CD4-positive, CD25-positive, alpha-beta regulatory T cell (primary cell): ENCODE measurements around the gene LGALS13. TPM values are rescaled to one million over a fixed set of nuclear protein-coding genes. Genes with fewer than 3 reads are reported as not detected.
A peak's percentile ranks its signal among the peaks of the same experiment; 100 is the strongest.

Source experiments
- ATAC-seq, 2 donors: fragments of 150-1000 bp; cut with Tn5 transposase; one replicate each; pipeline ENCODE4 v1.10.0; 2021; ENCODE audit warnings: low read depth in 2 of 2, moderate number of reproducible peaks in 2 of 2, moderate library complexity in 1 of 2
- DNase-seq, 3 donors: peaks; one replicate each; pipeline versions ENCODE4 v3.0.0 to v3.0.0-alpha.2; 2012 to 2022; ENCODE audit warnings: mixed read lengths in 1 of 3
- H3K27ac ChIP-seq: one replicate; pipeline ENCODE4 v1.7.0; 2013; ENCODE audit warnings: mild to moderate bottlenecking, low read length; ENCODE audit not compliant: insufficient read depth, poor library complexity, severe bottlenecking
- H3K27me3 ChIP-seq: one replicate; pipeline ENCODE4 v1.7.0; 2013; ENCODE audit warnings: low read length; ENCODE audit not compliant: control insufficient read depth, insufficient read depth
- H3K36me3 ChIP-seq: one replicate; pipeline ENCODE4 v1.7.0; 2013; ENCODE audit warnings: mild to moderate bottlenecking, low read length, moderate library complexity; ENCODE audit not compliant: control insufficient read depth, insufficient read depth
- H3K4me1 ChIP-seq: 2 replicates; pipeline ENCODE4 v1.7.0; 2013; ENCODE audit warnings: mild to moderate bottlenecking, low read length; ENCODE audit not compliant: insufficient read depth, control insufficient read depth, poor library complexity, severe bottlenecking
- H3K4me3 ChIP-seq: one replicate; pipeline ENCODE4 v1.7.0; 2013; ENCODE audit warnings: low read depth, mild to moderate bottlenecking, low read length, moderate library complexity
- H3K9me3 ChIP-seq, 2 experiments: 1 replicate in 1 of 2; 2 replicates in 1 of 2; pipeline ENCODE4 v1.7.0; 2013; ENCODE audit warnings: low read length in 2 of 2, mild to moderate bottlenecking in 1 of 2, moderate library complexity in 1 of 2; ENCODE audit not compliant: control insufficient read depth in 2 of 2
- H3K27ac Mint-ChIP-seq, 3 donors: one replicate each; pipeline ENCODE4 v1.8.0; 2020 to 2022; ENCODE audit warnings: mild to moderate bottlenecking in 3 of 3, mixed read lengths in 3 of 3, moderate library complexity in 2 of 3
- H3K27me3 Mint-ChIP-seq: one replicate; pipeline ENCODE4 v1.8.0; 2022; ENCODE audit warnings: mild to moderate bottlenecking, mixed read lengths
- H3K36me3 Mint-ChIP-seq: one replicate; pipeline ENCODE4 v1.8.0; 2020; ENCODE audit warnings: mixed read lengths
- H3K4me1 Mint-ChIP-seq, 4 donors: one replicate each; pipeline ENCODE4 v1.8.0; 2020 to 2022; ENCODE audit warnings: mixed read lengths in 4 of 4, mild to moderate bottlenecking in 1 of 4
- H3K4me3 Mint-ChIP-seq, 4 donors: one replicate each; pipeline ENCODE4 v1.8.0; 2020 to 2022; ENCODE audit warnings: mild to moderate bottlenecking in 4 of 4, mixed read lengths in 4 of 4, moderate library complexity in 3 of 4
- H3K9me3 Mint-ChIP-seq, 7 donors: one replicate each; pipeline ENCODE4 v1.8.0; 2020 to 2022; ENCODE audit warnings: mixed read lengths in 7 of 7, mild to moderate bottlenecking in 3 of 7, moderate library complexity in 2 of 7
- polyA plus RNA-seq, 4 donors: library from polyadenylated mRNA; unstranded; fragments of 300-500 nt; fragmentation: Illumina TruSeq; gene quantifications; one replicate each; pipeline ENCODE4 v1.2.3, GENCODE V29; 2021
- total RNA-seq: library from RNA; stranded (reverse); gene quantifications from one replicate; pipeline ENCODE4 v1.2.3, GENCODE V29; 2022

Gene LGALS13
- not detected for total RNA-seq
- polyA plus RNA-seq, result not detected

DNA sequence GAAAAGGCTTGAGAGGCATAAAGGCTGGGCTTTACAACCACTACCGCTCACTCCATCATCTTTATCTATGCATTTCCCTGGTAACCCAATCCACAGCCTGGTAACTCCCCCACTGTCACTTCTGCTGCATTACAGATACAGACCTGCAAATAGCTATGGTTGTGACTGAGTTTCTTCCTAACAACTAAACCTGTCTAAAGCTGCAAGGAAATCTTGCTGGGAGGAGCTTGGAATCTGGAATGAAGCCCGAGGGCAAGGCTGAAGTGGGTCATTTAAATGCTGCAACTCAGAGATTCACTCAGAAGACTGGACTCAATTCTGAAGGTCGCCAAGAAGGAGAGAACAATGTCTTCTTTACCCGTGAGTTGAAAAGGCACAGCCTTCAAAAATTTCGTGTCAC lies at the start of gene LGALS13:
LGALS13 (plus strand) TSS at position 301 of the 400 bp plus-strand sequence; CDS start at position 346, 45 bp downstream.
- H3K27ac ChIP-seq, result no peak within 1 kb of the TSS
- H3K4me1 ChIP-seq, result no peaks in the 10 kb centered on the region
- H3K36me3 ChIP-seq, result no peaks in the 10 kb centered on the region
- H3K9me3 ChIP-seq, result no peaks in the 10 kb centered on the region
- H3K27me3 Mint-ChIP-seq, result peaks cover 20% of the 10 kb centered on the region
- no peak within 1 kb of the TSS for H3K27ac Mint-ChIP-seq
- no peak for ATAC-seq
- H3K4me3 Mint-ChIP-seq, result no peak within 1 kb of the TSS
- no peak for DNase-seq
- no peak within 1 kb of the TSS for H3K4me3 ChIP-seq
- H3K4me1 Mint-ChIP-seq, result no peaks in the 10 kb centered on the region
- no peaks in the 10 kb centered on the region for H3K36me3 Mint-ChIP-seq
- peaks cover 0 to 17% (median 1%) of the 10 kb centered on the region in 7 donors for H3K9me3 Mint-ChIP-seq
- H3K27me3 ChIP-seq, result peaks cover 17% of the 10 kb centered on the region

DNA sequence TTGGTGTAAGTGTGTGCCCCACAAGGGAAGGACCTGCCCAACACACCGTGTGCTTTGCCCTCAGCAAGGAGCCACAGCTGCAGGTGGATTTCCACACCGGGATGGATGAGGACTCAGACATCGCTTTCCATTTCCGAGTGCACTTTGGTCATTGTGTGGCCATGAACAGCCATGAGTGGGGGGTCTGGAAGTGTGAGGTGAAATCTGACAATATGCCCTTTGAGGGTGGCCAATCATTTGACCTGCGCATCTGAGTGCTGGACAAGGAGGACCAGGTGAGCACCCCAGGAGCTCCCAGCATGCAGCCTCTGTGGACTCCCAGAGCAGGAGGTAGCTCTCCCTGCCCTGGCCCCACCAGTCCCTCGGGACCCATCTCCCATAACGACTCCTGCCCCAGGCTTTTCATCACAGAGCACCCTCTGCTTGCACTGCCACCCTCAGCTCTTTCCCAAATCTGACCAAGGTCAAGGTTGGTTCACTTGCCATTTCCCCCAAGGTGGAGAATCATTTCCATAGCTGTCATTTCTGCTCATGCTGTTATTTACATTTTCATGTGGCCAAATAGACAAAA lies 49.2 kb upstream of the LGALS13 start:
- no peaks in the 10 kb centered on the region for H3K36me3 Mint-ChIP-seq
- no peak overlapping the region for H3K4me3 ChIP-seq
- no peak for DNase-seq
- ATAC-seq, result no peak
- H3K27me3 Mint-ChIP-seq, result no peaks in the 10 kb centered on the region
- H3K36me3 ChIP-seq, result no peaks in the 10 kb centered on the region
- no peaks in the 10 kb centered on the region for H3K9me3 Mint-ChIP-seq
- no peak overlapping the region for H3K4me3 Mint-ChIP-seq
- no peaks in the 10 kb centered on the region for H3K27me3 ChIP-seq
- H3K27ac Mint-ChIP-seq, result no peak overlapping the region
- no peaks in the 10 kb centered on the region for H3K9me3 ChIP-seq
- no peaks in the 10 kb centered on the region for H3K4me1 ChIP-seq
- H3K27ac ChIP-seq, result no peak overlapping the region
- H3K4me1 Mint-ChIP-seq, result peaks cover 4 to 8% (median 6%) of the 10 kb centered on the region in 4 donors

GRCh38 chr19:39554701-39555311 lies 47.5 kb upstream of the LGALS13 start:
- no peaks in the 10 kb centered on the region for H3K9me3 Mint-ChIP-seq
- DNase-seq (no peak), ATAC-seq (no peak)
- H3K4me1 Mint-ChIP-seq, result peaks cover 5 to 18% (median 14%) of the 10 kb centered on the region in 4 donors
- Histone ChIP-seq H3K4me3 (no peak overlapping the region), H3K27me3 (no peaks in the 10 kb centered on the region), H3K9me3 (no peaks in the 10 kb centered on the region), H3K36me3 (no peaks in the 10 kb centered on the region), H3K4me1 (peaks cover 3% of the 10 kb centered on the region), H3K27ac (no peak overlapping the region)
- H3K27me3 Mint-ChIP-seq, result no peaks in the 10 kb centered on the region
- no peaks in the 10 kb centered on the region for H3K36me3 Mint-ChIP-seq
- no peak overlapping the region for H3K4me3 Mint-ChIP-seq
- H3K27ac Mint-ChIP-seq, result no peak overlapping the region

DNA sequence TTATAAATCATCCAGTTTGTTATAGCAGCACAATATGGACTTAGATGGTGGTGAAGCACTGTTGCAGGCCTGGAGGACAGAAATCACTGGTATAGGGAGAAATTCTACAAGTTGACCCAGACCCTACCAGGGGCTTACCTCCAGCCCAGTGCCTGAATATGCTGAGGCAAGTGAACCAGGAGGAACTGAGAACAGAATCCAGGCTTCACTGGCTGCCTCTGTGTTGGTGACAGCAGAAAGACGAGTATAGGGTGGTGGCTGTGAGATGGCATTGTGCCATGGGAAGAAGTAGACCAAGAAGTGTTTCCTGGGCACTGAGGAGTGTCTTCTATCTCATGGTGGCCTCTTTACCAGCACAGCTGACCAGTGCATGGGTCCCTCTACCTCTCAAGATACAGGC lies 46.4 kb upstream of the LGALS13 start:
- H3K27me3 ChIP-seq, result no peaks in the 10 kb centered on the region
- no peaks in the 10 kb centered on the region for H3K9me3 ChIP-seq
- DNase-seq (no peak), ATAC-seq (no peak)
- H3K4me1 ChIP-seq, result peaks cover 3% of the 10 kb centered on the region
- no peak overlapping the region for H3K4me3 ChIP-seq
- no peaks in the 10 kb centered on the region for H3K9me3 Mint-ChIP-seq
- no peak overlapping the region for H3K27ac ChIP-seq
- H3K36me3 Mint-ChIP-seq, result no peaks in the 10 kb centered on the region
- no peak overlapping the region for H3K27ac Mint-ChIP-seq
- no peak overlapping the region for H3K4me3 Mint-ChIP-seq
- peaks cover 5 to 18% (median 14%) of the 10 kb centered on the region in 4 donors for H3K4me1 Mint-ChIP-seq
- H3K36me3 ChIP-seq, result no peaks in the 10 kb centered on the region
- H3K27me3 Mint-ChIP-seq, result no peaks in the 10 kb centered on the region

GRCh38 chr19:39557811-39558623 lies 44.3 kb upstream of the LGALS13 start:
- ATAC-seq (peak; percentile 65 to 71), DNase-seq (peak in 2 of 3 donors; percentile 19 to 53)
- no peak overlapping the region for H3K27ac ChIP-seq
- Mint-ChIP-seq H3K27ac (peak overlapping the region; percentile 70 to 98 (median 93)), H3K4me3 (peak overlapping the region; percentile 33 to 70 (median 57)), H3K9me3 (no peaks in the 10 kb centered on the region), H3K4me1 (peaks cover 5 to 16% (median 13%) of the 10 kb centered on the region in 4 donors), H3K27me3 (no peaks in the 10 kb centered on the region), H3K36me3 (no peaks in the 10 kb centered on the region)
- no peaks in the 10 kb centered on the region for H3K36me3 ChIP-seq
- no peaks in the 10 kb centered on the region for H3K9me3 ChIP-seq
- H3K4me1 ChIP-seq, result peaks cover 3% of the 10 kb centered on the region
- peak overlapping the region; percentile 70 for H3K4me3 ChIP-seq
- H3K27me3 ChIP-seq, result no peaks in the 10 kb centered on the region

GRCh38 chr19:39558624-39559117 lies 43.7 kb upstream of the LGALS13 start:
- Mint-ChIP-seq H3K4me3 (peak overlapping the region; percentile 33 to 70 (median 57)), H3K27ac (peak overlapping the region; percentile 70 to 98 (median 93)), H3K4me1 (peaks cover 1 to 16% (median 13%) of the 10 kb centered on the region in 4 donors), H3K27me3 (no peaks in the 10 kb centered on the region), H3K36me3 (no peaks in the 10 kb centered on the region), H3K9me3 (no peaks in the 10 kb centered on the region)
- H3K4me1 ChIP-seq, result peaks cover 3% of the 10 kb centered on the region
- H3K27ac ChIP-seq, result no peak overlapping the region
- ATAC-seq (peak; percentile 74), DNase-seq (peak in 2 of 3 donors; percentile 17 to 56)
- H3K36me3 ChIP-seq, result no peaks in the 10 kb centered on the region
- H3K4me3 ChIP-seq, result peak overlapping the region; percentile 70
- no peaks in the 10 kb centered on the region for H3K27me3 ChIP-seq
- H3K9me3 ChIP-seq, result no peaks in the 10 kb centered on the region

- Histone ChIP-seq H3K4me3 (no peak overlapping the region), H3K9me3 (no peaks in the 10 kb centered on the region), H3K27ac (no peak overlapping the region), H3K36me3 (no peaks in the 10 kb centered on the region), H3K27me3 (peaks cover under 1% of the 10 kb centered on the region), H3K4me1 (peaks cover 3% of the 10 kb centered on the region)
- H3K9me3 Mint-ChIP-seq, result no peaks in the 10 kb centered on the region
- H3K4me3 Mint-ChIP-seq, result no peak overlapping the region
- H3K27ac Mint-ChIP-seq, result no peak overlapping the region
- DNase-seq (no peak), ATAC-seq (no peak)
- no peaks in the 10 kb centered on the region for H3K27me3 Mint-ChIP-seq
- H3K4me1 Mint-ChIP-seq, result peaks cover 0 to 8% (median 6%) of the 10 kb centered on the region in 4 donors
- no peaks in the 10 kb centered on the region for H3K36me3 Mint-ChIP-seq
Measured at GRCh38 chr19:39563408-39563807, 38.9 kb upstream of the LGALS13 start.
